Tibial nerve (tissue), 4 donors: ENCODE data around the gene CSNK1G1.

ENCODE experiments used
- EP300 ChIP-seq, 2 donors: sonication (generic); formaldehyde crosslinking; IDR thresholded peaks; one replicate each; pipeline ENCODE4 v1.6.1; 2017; ENCODE audit warnings: antibody characterized with exemption in 2 of 2, mild to moderate bottlenecking in 1 of 2
- TF ChIP-seq, protein P1 (sequence below), 5 experiments: fragments of 200-600 bp in 3 of 5; fragments of 450-650 bp in 2 of 5; sonication (generic) in 3 of 5; IDR thresholded peaks; one replicate each; pipeline ENCODE4 v1.5.1; 2016 to 2019; ENCODE audit warnings: antibody characterized with exemption in 5 of 5, mild to moderate bottlenecking in 3 of 5, moderate library complexity in 2 of 5

DNA sequence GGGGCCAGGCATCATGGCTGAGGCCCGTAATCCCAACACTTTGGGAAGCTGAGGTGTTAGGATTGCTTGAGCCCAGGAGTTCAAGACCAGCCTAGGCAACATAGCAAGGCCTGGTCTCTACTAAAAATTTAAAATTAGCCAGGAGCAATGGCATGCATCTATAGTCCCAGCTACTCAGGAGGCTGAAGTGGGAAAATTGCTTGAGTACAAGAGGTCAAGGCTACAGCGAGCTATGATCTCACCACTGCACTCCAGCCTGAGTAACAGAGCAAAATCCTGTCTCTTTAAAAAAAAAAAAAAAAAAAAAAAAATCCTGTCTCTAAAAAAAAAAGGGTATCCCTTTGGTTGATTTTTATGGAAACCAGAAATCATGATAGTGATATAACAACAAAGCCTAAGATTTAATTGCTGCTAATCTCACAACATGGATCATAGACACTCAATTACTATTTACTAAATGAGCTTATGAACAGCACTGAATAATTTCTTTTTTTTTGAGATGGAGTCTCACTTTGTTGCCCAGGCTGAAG is 13.2 kb upstream of the CSNK1G1 start:
- TF ChIP-seq EP300 (IDR thresholded peaks at IDR 0.05) = no peak
- TF ChIP-seq, protein P1, sequence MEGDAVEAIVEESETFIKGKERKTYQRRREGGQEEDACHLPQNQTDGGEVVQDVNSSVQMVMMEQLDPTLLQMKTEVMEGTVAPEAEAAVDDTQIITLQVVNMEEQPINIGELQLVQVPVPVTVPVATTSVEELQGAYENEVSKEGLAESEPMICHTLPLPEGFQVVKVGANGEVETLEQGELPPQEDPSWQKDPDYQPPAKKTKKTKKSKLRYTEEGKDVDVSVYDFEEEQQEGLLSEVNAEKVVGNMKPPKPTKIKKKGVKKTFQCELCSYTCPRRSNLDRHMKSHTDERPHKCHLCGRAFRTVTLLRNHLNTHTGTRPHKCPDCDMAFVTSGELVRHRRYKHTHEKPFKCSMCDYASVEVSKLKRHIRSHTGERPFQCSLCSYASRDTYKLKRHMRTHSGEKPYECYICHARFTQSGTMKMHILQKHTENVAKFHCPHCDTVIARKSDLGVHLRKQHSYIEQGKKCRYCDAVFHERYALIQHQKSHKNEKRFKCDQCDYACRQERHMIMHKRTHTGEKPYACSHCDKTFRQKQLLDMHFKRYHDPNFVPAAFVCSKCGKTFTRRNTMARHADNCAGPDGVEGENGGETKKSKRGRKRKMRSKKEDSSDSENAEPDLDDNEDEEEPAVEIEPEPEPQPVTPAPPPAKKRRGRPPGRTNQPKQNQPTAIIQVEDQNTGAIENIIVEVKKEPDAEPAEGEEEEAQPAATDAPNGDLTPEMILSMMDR (IDR thresholded peaks at IDR 0.05) = no peak
